Measurements from ENCODE around the gene RNF144A. TPM values are rescaled to one million over a fixed set of nuclear protein-coding genes. Genes with fewer than 3 reads are reported as not detected.

The RNF144A gene
- polyA plus RNA-seq, 1 of the 3 experiments (the other 2 are of a cell fraction): 15.6 TPM

DNA sequence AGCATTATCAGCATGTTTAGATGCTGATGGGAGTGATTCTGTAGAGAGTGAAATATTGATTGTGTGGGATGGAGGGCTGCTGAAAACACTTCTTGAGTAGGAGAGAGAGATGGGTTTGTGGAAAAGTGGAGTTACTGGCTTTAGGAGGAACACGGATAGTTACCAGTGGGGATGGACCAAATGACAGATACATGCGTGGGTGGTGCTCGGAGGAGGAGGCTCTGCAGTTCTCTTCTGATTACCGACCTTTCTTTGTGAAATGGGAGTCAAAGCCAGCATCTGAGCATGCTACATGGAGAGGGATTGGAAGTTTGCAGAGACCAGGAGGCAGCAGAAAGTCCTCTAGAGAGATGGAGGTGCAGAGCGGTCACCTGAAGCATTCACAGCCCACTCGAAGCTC is 26.3 kb downstream of the RNF144A start:
- H4K20me1 ChIP-seq (ENCODE audit: insufficient read depth): peaks cover 2% of the 10 kb centered on the region
- ChIA-PET CTCF (no interaction called here), POLR2A (no interaction called here)
- DNase-seq: no peak
- H3F3A ChIP-seq (replicated peaks; ENCODE audit: insufficient read depth): peaks cover 5% of the 10 kb centered on the region
- no peaks in the 10 kb centered on the region for H3K9me2 ChIP-seq
- peaks cover 3% of the 10 kb centered on the region for H3K79me2 ChIP-seq (ENCODE audit: insufficient read depth)
- no peak overlapping the region for H3K4me2 ChIP-seq
- no peak overlapping the region for H3K9ac ChIP-seq
- no peak overlapping the region for H2AFZ ChIP-seq (ENCODE audit: low read depth)
- TF ChIP-seq, protein P1, sequence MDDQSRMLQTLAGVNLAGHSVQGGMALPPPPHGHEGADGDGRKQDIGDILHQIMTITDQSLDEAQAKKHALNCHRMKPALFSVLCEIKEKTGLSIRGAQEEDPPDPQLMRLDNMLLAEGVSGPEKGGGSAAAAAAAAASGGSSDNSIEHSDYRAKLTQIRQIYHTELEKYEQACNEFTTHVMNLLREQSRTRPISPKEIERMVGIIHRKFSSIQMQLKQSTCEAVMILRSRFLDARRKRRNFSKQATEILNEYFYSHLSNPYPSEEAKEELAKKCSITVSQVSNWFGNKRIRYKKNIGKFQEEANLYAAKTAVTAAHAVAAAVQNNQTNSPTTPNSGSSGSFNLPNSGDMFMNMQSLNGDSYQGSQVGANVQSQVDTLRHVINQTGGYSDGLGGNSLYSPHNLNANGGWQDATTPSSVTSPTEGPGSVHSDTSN (IDR thresholded peaks at IDR 0.05): no peak
- TF ChIP-seq FOXJ3 (CRISPR knock-in tag; IDR thresholded peaks at IDR 0.05) (no peak), TEAD4 (IDR thresholded peaks at IDR 0.05; ENCODE audit: borderline replicate concordance, insufficient read depth) (no peak), FOXM1 (IDR thresholded peaks at IDR 0.05; ENCODE audit: low read depth) (no peak), FOSL2 (IDR thresholded peaks at IDR 0.05; ENCODE audit: borderline replicate concordance, low read depth) (no peak), ELF1 (IDR thresholded peaks at IDR 0.05) (no peak), RFX5 (IDR thresholded peaks at IDR 0.05; ENCODE audit: low read length) (no peak), CHD2 (IDR thresholded peaks at IDR 0.05; ENCODE audit: low read length, partially characterized antibody) (no peak), SMC3 (IDR thresholded peaks at IDR 0.05; ENCODE audit: low read depth, low read length) (no peak)
- TF ChIP-seq, protein P2, sequence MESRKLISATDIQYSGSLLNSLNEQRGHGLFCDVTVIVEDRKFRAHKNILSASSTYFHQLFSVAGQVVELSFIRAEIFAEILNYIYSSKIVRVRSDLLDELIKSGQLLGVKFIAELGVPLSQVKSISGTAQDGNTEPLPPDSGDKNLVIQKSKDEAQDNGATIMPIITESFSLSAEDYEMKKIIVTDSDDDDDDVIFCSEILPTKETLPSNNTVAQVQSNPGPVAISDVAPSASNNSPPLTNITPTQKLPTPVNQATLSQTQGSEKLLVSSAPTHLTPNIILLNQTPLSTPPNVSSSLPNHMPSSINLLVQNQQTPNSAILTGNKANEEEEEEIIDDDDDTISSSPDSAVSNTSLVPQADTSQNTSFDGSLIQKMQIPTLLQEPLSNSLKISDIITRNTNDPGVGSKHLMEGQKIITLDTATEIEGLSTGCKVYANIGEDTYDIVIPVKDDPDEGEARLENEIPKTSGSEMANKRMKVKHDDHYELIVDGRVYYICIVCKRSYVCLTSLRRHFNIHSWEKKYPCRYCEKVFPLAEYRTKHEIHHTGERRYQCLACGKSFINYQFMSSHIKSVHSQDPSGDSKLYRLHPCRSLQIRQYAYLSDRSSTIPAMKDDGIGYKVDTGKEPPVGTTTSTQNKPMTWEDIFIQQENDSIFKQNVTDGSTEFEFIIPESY (IDR thresholded peaks at IDR 0.05; ENCODE audit: borderline replicate concordance, low read depth): no peak
- TF ChIP-seq, protein P3, sequence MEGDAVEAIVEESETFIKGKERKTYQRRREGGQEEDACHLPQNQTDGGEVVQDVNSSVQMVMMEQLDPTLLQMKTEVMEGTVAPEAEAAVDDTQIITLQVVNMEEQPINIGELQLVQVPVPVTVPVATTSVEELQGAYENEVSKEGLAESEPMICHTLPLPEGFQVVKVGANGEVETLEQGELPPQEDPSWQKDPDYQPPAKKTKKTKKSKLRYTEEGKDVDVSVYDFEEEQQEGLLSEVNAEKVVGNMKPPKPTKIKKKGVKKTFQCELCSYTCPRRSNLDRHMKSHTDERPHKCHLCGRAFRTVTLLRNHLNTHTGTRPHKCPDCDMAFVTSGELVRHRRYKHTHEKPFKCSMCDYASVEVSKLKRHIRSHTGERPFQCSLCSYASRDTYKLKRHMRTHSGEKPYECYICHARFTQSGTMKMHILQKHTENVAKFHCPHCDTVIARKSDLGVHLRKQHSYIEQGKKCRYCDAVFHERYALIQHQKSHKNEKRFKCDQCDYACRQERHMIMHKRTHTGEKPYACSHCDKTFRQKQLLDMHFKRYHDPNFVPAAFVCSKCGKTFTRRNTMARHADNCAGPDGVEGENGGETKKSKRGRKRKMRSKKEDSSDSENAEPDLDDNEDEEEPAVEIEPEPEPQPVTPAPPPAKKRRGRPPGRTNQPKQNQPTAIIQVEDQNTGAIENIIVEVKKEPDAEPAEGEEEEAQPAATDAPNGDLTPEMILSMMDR (IDR thresholded peaks at IDR 0.05): no peak
- no peaks in the 10 kb centered on the region for H3K9me3 ChIP-seq
- WGBS (ENCODE audit: low lambda C conversion rate): 88% methylated on average over 6 of the region's 6 CpGs
- H3K4me3 ChIP-seq (ENCODE audit: low read depth in 2 of 2, low read length in 1 of 2): no peak overlapping the region
- peaks cover 0 to 14% of the 10 kb centered on the region in 2 experiments; a peak in 3 of 4 replicates for H3K4me1 ChIP-seq (ENCODE audit: control insufficient read depth in 1 of 2, insufficient read depth in 2 of 2, low read depth in 1 of 2, low read length in 1 of 2)
- no peaks in the 10 kb centered on the region for H3K27me3 ChIP-seq (ENCODE audit: insufficient read depth)
- H3K36me3 ChIP-seq (replicated peaks in 1 of 2; ENCODE audit: control insufficient read depth in 1 of 2, insufficient read depth in 2 of 2, low read length in 1 of 2): peaks cover 3 to 41% of the 10 kb centered on the region in 2 experiments
- no peak overlapping the region for H3K27ac ChIP-seq (ENCODE audit: low read depth in 2 of 2, low read length in 1 of 2)

DNA sequence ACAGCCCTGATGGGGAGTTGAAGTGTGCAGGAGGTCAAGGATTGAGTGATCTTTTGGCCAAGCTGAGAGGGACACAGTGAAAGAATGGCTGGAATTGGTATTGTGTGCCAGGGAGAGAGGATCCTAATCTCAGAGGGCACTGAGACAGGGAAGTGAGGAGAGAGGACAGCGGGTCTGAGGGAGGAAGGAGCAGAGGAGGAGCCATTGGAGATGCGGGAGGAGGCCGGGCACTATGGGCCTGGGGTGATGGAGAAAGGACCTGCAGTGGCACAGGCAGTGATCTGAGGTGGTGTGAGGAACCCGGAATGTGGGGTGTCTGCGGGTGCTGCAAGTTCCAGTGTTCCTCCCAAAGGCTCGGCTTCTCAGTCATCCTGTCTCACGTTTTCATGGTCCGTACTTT is 26.8 kb downstream of the RNF144A start:
- WGBS (ENCODE audit: low lambda C conversion rate): 98% methylated on average over 8 of the region's 8 CpGs
- no peak for TF ChIP-seq NFIC (IDR thresholded peaks at IDR 0.05; ENCODE audit: borderline replicate concordance)
- no peak for TF ChIP-seq POLR2AphosphoS5 (IDR thresholded peaks at IDR 0.05; ENCODE audit: low read depth, low read length)
- TF ChIP-seq, protein P4, sequence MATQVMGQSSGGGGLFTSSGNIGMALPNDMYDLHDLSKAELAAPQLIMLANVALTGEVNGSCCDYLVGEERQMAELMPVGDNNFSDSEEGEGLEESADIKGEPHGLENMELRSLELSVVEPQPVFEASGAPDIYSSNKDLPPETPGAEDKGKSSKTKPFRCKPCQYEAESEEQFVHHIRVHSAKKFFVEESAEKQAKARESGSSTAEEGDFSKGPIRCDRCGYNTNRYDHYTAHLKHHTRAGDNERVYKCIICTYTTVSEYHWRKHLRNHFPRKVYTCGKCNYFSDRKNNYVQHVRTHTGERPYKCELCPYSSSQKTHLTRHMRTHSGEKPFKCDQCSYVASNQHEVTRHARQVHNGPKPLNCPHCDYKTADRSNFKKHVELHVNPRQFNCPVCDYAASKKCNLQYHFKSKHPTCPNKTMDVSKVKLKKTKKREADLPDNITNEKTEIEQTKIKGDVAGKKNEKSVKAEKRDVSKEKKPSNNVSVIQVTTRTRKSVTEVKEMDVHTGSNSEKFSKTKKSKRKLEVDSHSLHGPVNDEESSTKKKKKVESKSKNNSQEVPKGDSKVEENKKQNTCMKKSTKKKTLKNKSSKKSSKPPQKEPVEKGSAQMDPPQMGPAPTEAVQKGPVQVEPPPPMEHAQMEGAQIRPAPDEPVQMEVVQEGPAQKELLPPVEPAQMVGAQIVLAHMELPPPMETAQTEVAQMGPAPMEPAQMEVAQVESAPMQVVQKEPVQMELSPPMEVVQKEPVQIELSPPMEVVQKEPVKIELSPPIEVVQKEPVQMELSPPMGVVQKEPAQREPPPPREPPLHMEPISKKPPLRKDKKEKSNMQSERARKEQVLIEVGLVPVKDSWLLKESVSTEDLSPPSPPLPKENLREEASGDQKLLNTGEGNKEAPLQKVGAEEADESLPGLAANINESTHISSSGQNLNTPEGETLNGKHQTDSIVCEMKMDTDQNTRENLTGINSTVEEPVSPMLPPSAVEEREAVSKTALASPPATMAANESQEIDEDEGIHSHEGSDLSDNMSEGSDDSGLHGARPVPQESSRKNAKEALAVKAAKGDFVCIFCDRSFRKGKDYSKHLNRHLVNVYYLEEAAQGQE (IDR thresholded peaks at IDR 0.05; ENCODE audit: low read depth, low read length): no peak
- TF ChIP-seq, protein P5, sequence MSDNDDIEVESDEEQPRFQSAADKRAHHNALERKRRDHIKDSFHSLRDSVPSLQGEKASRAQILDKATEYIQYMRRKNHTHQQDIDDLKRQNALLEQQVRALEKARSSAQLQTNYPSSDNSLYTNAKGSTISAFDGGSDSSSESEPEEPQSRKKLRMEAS (IDR thresholded peaks at IDR 0.05; ENCODE audit: low read depth): no peak
- no peak for TF ChIP-seq TEAD4 (IDR thresholded peaks at IDR 0.05; ENCODE audit: borderline replicate concordance, insufficient read depth)
- TF ChIP-seq RXRA (IDR thresholded peaks at IDR 0.05; ENCODE audit: borderline replicate concordance, low read depth): no peak
- no peaks in the 10 kb centered on the region for H3K27me3 ChIP-seq (ENCODE audit: insufficient read depth)

More for the DNA sequence above, 26.8 kb downstream of the RNF144A start:
- H3K9me2 ChIP-seq: no peaks in the 10 kb centered on the region
- H3K36me3 ChIP-seq (replicated peaks in 1 of 2; ENCODE audit: control insufficient read depth in 1 of 2, insufficient read depth in 2 of 2, low read length in 1 of 2): peaks cover 3 to 41% of the 10 kb centered on the region in 2 experiments
- H3K4me3 ChIP-seq (ENCODE audit: low read depth in 2 of 2, low read length in 1 of 2): no peak overlapping the region
- peaks cover 0 to 16% of the 10 kb centered on the region in 2 experiments; a peak in 3 of 4 replicates for H3K4me1 ChIP-seq (ENCODE audit: control insufficient read depth in 1 of 2, insufficient read depth in 2 of 2, low read depth in 1 of 2, low read length in 1 of 2)
- ChIA-PET CTCF (no interaction called here), POLR2A (no interaction called here)
- no peak overlapping the region for H3K9ac ChIP-seq
- H3K4me2 ChIP-seq: no peak overlapping the region
- H3K27ac ChIP-seq (ENCODE audit: low read depth in 2 of 2, low read length in 1 of 2): no peak overlapping the region
- H3F3A ChIP-seq (replicated peaks; ENCODE audit: insufficient read depth): peaks cover 5% of the 10 kb centered on the region
- H3K79me2 ChIP-seq (ENCODE audit: insufficient read depth): peaks cover 2% of the 10 kb centered on the region
- no peaks in the 10 kb centered on the region for H3K9me3 ChIP-seq
- H2AFZ ChIP-seq (ENCODE audit: low read depth): no peak overlapping the region
- peaks cover 2% of the 10 kb centered on the region for H4K20me1 ChIP-seq (ENCODE audit: insufficient read depth)
- DNase-seq: no peak
